Adrenal gland (tissue), 19 donors: Measurements from ENCODE around the gene PLXNA4. TPM values are rescaled to one million over a fixed set of nuclear protein-coding genes. Genes with fewer than 3 reads are reported as not detected.
A peak's percentile ranks its signal among the peaks of the same experiment; 100 is the strongest.

ENCODE experiments used
- DNase-seq, 7 donors: peaks; one replicate each; pipeline ENCODE4 v3.0.0-alpha.2; 2019 to 2020
- H3K27ac ChIP-seq, 5 donors: fragments of 200-600 bp; sonication (generic) in 4 of 5; 1 replicate in 3 of 5; 2 replicates in 2 of 5; pipeline versions ENCODE4 v1.5.1 to v1.8.0; 2016 to 2020; ENCODE audit warnings: mild to moderate bottlenecking in 1 of 5
- H3K27me3 ChIP-seq: fragments of 200-600 bp; 2 replicates; pipeline ENCODE4 v1.8.0; 2021
- H3K36me3 ChIP-seq, 2 donors: fragments of 200-600 bp; replicated peaks in 1 of 2; 1 replicate in 1 of 2; 2 replicates in 1 of 2; pipeline versions ENCODE4 v1.5.1 to v1.8.0; 2018 to 2022
- H3K4me1 ChIP-seq, 2 donors: fragments of 200-600 bp; replicated peaks in 1 of 2; 1 replicate in 1 of 2; 2 replicates in 1 of 2; pipeline versions ENCODE4 v1.5.1 to v1.8.0; 2018 to 2021
- H3K4me3 ChIP-seq, 4 donors: fragments of 200-600 bp; sonication (generic) in 3 of 4; one replicate each; pipeline ENCODE4 v1.5.1; 2016 to 2018
- H3K9me3 ChIP-seq, 3 donors: fragments of 200-600 bp; sonication (generic) in 1 of 3; replicated peaks in 1 of 3; 1 replicate in 2 of 3; 2 replicates in 1 of 3; pipeline versions ENCODE4 v1.5.1 to v1.8.0; 2016 to 2021
- CTCF ChIP-seq, 6 experiments: fragments of 450-650 bp in 4 of 6; fragments of 200-600 bp in 2 of 6; sonication (generic) in 1 of 6; IDR thresholded peaks; 1 replicate in 5 of 6; 2 replicates in 1 of 6; pipeline versions ENCODE4 v1.5.1 to v1.8.0; 2016 to 2021; ENCODE audit warnings: antibody characterized with exemption in 6 of 6, mild to moderate bottlenecking in 2 of 6, moderate library complexity in 1 of 6
- POLR2A ChIP-seq, 2 donors: fragments of 450-650 bp; IDR thresholded peaks; one replicate each; pipeline ENCODE4 v1.6.1; 2017; ENCODE audit warnings: antibody characterized with exemption in 2 of 2, mild to moderate bottlenecking in 2 of 2, moderate library complexity in 1 of 2
- WGBS, 4 donors: extraction: QIAGEN DNeasy Blood & Tissue Kit in 2 of 4; methylation state at CpG; one replicate each; pipeline versions ENCODE4 v1.1.5 to v1.1.7; 2013 to 2017; 5-methylcytosine and 5-hydroxymethylcytosine counted together
- intact Hi-C, 2 donors: fragments of 100-400 bp; cut with DNase I; formaldehyde crosslinking; loops; one replicate each; pipeline versions ENCODE4 v1.14.1 to v1.15.0; 2022 to 2023
- long read RNA-seq, 10 donors: library from polyadenylated mRNA in 3 of 10; unstranded in 2 of 10; stranded (forward) in 1 of 10; transcript quantifications; one replicate each; pipeline ENCODE4 v2.0.0 and lab custom pipeline, GENCODE V29; 2021 to 2026
- polyA plus RNA-seq, 3 donors: library from polyadenylated mRNA; stranded (reverse); fragments of 200-250 nt in 2 of 3; fragments of 350-450 nt in 1 of 3; fragmentation: Illumina TruSeq in 1 of 3; extraction: RNeasy Lipid Tissue Mini Kit (QIAGEN cat#74804) in 1 of 3; gene quantifications; one replicate each; pipeline ENCODE4 v1.2.3, GENCODE V29; 2013 to 2014
- total RNA-seq, 9 donors: library from RNA; depleted of rRNA in 4 of 9; stranded (reverse); fragments of >200 nt in 4 of 9; fragments of 120-200 nt in 1 of 9; fragmentation: NEBNext Ultra II Directional in 1 of 9; extraction: Animal tissue kit (Norgen Biotek cat#: 25700) in 1 of 9; gene quantifications; one replicate each; pipeline versions ENCODE4 v1.1.0 to v1.2.4, GENCODE V29; 2013 to 2023
- donor health status: healthy with polysubstance abuse.
- donor health status: Bipolar disorder and iron deficiency.
- donor health status: DM: yes; HTN: yes; CAD: no.
- donor health status: DM: no; HTN: no; CAD: no.
- donor health status: DM: no; HTN: no; CAD: no.
- donor health status: DM: yes; HTN: yes; CAD: no.

Gene PLXNA4
- 10 to 100 TPM in 1 of 9 donors, 1 to 10 TPM in 7, under 1 TPM in 1; 0.99 to 10.7 (median 3.7) TPM for total RNA-seq
- 1 to 10 TPM; 1.3 to 4.0 (median 2.3) TPM for polyA plus RNA-seq
- long read RNA-seq, donor 1, result 0 reads
- long read RNA-seq, donor 2, result 0 reads
- long read RNA-seq, donor 3, result 0 reads
- long read RNA-seq, donor 4, partial matches to known transcripts, result 0 of 1 reads
- long read RNA-seq, donor 4, other reads (novel, unspliced or antisense), result 1 of 1 reads
- long read RNA-seq, donor 5, partial matches to known transcripts, result 0 of 1 reads
- long read RNA-seq, donor 5, other reads (novel, unspliced or antisense), result 1 of 1 reads
- long read RNA-seq, donor 6, partial matches to known transcripts, result 0 of 2 reads
- long read RNA-seq, donor 6, other reads (novel, unspliced or antisense), result 2 of 2 reads
- long read RNA-seq, donor 7, result 0 reads
- long read RNA-seq, donor 8, result 0 reads
- long read RNA-seq, donor 9, result 0 reads
- long read RNA-seq, donor 10, result 0 reads

GRCh38 chr7:132575982-132576720, at the start of gene PLXNA4:
TSS of gene PLXNA4 (minus strand) at chr7:132576470. CDS start at chr7:132508693, 67,777 bp downstream.
- no peak within 1 kb of the TSS for H3K27ac ChIP-seq
- no peak for DNase-seq

GRCh38 chr7:132625651-132626050, 49.4 kb upstream of the PLXNA4 start:
- TF ChIP-seq CTCF (IDR thresholded peaks at IDR 0.05), result no peak
- TF ChIP-seq POLR2A (IDR thresholded peaks at IDR 0.05), result no peak
- 71 to 84% (median 80%) methylated on average over 2 of the region's 2 CpGs for WGBS, 4 donors
- DNase-seq, result no peak
- H3K36me3 ChIP-seq, result no peaks in the 10 kb centered on the region
- intact Hi-C loops, result no loop called here
- H3K9me3 ChIP-seq, result no peaks in the 10 kb centered on the region
- no peaks in the 10 kb centered on the region for H3K4me1 ChIP-seq
- H3K27ac ChIP-seq, result no peak overlapping the region
- no peak overlapping the region for H3K4me3 ChIP-seq
- H3K27me3 ChIP-seq, result no peaks in the 10 kb centered on the region

More at GRCh38 chr7:132575982-132576720, at the start of gene PLXNA4:
- TF ChIP-seq POLR2A (IDR thresholded peaks at IDR 0.05) (no peak), CTCF (IDR thresholded peaks at IDR 0.05) (no peak)
- no peaks in the 10 kb centered on the region for H3K4me1 ChIP-seq
- WGBS, 4 donors, result 0 to 2% (median 1%) methylated on average over 23 to 67 of the region's 67 CpGs
- H3K9me3 ChIP-seq, result no peaks in the 10 kb centered on the region
- peaks cover 46% of the 10 kb centered on the region for H3K27me3 ChIP-seq
- intact Hi-C loops, result loop anchor here in 1 of 2 donors (10.0 kb wide), 1 partner anchor 631 kb away; no protein-coding TSS in a partner anchor
- no peaks in the 10 kb centered on the region for H3K36me3 ChIP-seq
- peak within 1 kb of the TSS in 1 of 4 donors; percentile 53 for H3K4me3 ChIP-seq

GRCh38 chr7:132622081-132622480, 45.8 kb upstream of the PLXNA4 start:
- no peak overlapping the region for H3K27ac ChIP-seq
- 82 to 95% (median 88%) methylated on average over 4 of the region's 4 CpGs for WGBS, 4 donors
- no peaks in the 10 kb centered on the region for H3K9me3 ChIP-seq
- no peaks in the 10 kb centered on the region for H3K36me3 ChIP-seq
- H3K4me1 ChIP-seq, result no peaks in the 10 kb centered on the region
- no peak for DNase-seq
- intact Hi-C loops, result no loop called here
- no peaks in the 10 kb centered on the region for H3K27me3 ChIP-seq
- H3K4me3 ChIP-seq, result no peak overlapping the region
- TF ChIP-seq CTCF (IDR thresholded peaks at IDR 0.05), result no peak
- no peak for TF ChIP-seq POLR2A (IDR thresholded peaks at IDR 0.05)

- Histone ChIP-seq H3K4me3 (no peak overlapping the region), H3K27ac (no peak overlapping the region), H3K27me3 (no peaks in the 10 kb centered on the region), H3K9me3 (no peaks in the 10 kb centered on the region), H3K4me1 (no peaks in the 10 kb centered on the region), H3K36me3 (no peaks in the 10 kb centered on the region)
- TF ChIP-seq CTCF (IDR thresholded peaks at IDR 0.05), result no peak
- TF ChIP-seq POLR2A (IDR thresholded peaks at IDR 0.05), result no peak
- intact Hi-C loops, result no loop called here
- DNase-seq, result no peak
- WGBS, 4 donors, result 87 to 90% (median 88%) methylated on average over 6 of the region's 6 CpGs
Measured at GRCh38 chr7:132619967-132620366, 43.7 kb upstream of the PLXNA4 start.
